GM18519 (cell line): ENCODE data around the gene TNFRSF14.
"Not testable (repeated sequence)": the region's sequence is repeated elsewhere in the genome, so short reads cannot be mapped to it uniquely, and the experiment has no call there.

Experiments used
- ATAC-seq: cut with Tn5 transposase; IDR thresholded peaks from one replicate; pipeline ENCODE4 v1.9.1; 2021; ENCODE audit warnings: mild to moderate bottlenecking, moderate library complexity; ENCODE audit not compliant: unreplicated experiment, low FRiP score

Gene TNFRSF14

GRCh38 chr1:2552189-2552588 lies 4.0 kb upstream of the TNFRSF14 start:
- no peak for ATAC-seq

GRCh38 chr1:2553076-2553475 lies 3.1 kb upstream of the TNFRSF14 start:
- ATAC-seq, result not testable (repeated sequence)

GRCh38 chr1:2553871-2554620 lies 2.1 kb upstream of the TNFRSF14 start:
- no peak for ATAC-seq

- ATAC-seq, result no peak
Measured at GRCh38 chr1:2554621-2555387, 1.4 kb upstream of the TNFRSF14 start.

- no peak for ATAC-seq
Measured at GRCh38 chr1:2555634-2556276, 416 bp upstream of the TNFRSF14 start.

- ATAC-seq, result no peak
Measured at GRCh38 chr1:2556678-2557481, 709 bp downstream of the TNFRSF14 start.

GRCh38 chr1:2557482-2558400 lies 1.6 kb downstream of the TNFRSF14 start:
- no peak for ATAC-seq

- no peak for ATAC-seq
Measured at GRCh38 chr1:2558420-2558819, 2.2 kb downstream of the TNFRSF14 start.

- no peak for ATAC-seq
Measured at GRCh38 chr1:2558861-2559260, 2.7 kb downstream of the TNFRSF14 start.

- ATAC-seq, result no peak
Measured at GRCh38 chr1:2559509-2560298, 3.5 kb downstream of the TNFRSF14 start.

- ATAC-seq, result no peak
Measured at GRCh38 chr1:2560299-2561073, 4.3 kb downstream of the TNFRSF14 start.

- no peak for ATAC-seq
Measured at GRCh38 chr1:2561446-2561845, 5.3 kb downstream of the TNFRSF14 start.

GRCh38 chr1:2561898-2562895 lies 6.0 kb downstream of the TNFRSF14 start:
- ATAC-seq, result no peak

GRCh38 chr1:2563205-2563604 lies 7.0 kb downstream of the TNFRSF14 start:
- ATAC-seq, result no peak

- ATAC-seq, result no peak
Measured at GRCh38 chr1:2564006-2564814, 8.0 kb downstream of the TNFRSF14 start.

- no peak for ATAC-seq
Measured at GRCh38 chr1:2564815-2565374, 8.7 kb downstream of the TNFRSF14 start.
